ENCODE results near the gene PRPF4.

DNA sequence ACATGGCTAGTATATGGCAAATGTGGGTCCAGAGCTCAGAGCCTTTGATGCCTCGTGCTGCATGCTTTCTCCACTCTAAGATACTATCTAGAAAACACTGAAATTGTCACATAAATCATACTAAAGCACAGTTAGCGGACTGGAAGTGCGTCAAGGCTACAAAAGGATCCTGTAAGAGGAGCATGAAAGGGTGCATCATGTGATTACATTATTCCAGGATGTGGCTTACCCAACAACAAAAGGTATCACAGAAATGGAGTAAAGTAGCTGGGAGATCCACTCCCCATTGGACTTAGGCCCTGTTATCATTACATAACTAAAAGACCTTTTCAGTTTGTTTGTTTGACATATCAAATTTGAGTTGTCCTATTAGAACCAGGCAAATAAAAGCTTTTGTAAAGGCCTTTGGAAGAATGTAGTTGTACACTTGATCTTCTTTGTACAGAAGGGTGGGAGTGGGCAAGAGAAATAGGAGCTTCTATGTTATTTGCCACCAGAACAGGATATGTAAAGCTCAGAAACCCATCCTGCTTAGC, 47.3 kb upstream of the PRPF4 start:
- TF ChIP-seq, protein P1, sequence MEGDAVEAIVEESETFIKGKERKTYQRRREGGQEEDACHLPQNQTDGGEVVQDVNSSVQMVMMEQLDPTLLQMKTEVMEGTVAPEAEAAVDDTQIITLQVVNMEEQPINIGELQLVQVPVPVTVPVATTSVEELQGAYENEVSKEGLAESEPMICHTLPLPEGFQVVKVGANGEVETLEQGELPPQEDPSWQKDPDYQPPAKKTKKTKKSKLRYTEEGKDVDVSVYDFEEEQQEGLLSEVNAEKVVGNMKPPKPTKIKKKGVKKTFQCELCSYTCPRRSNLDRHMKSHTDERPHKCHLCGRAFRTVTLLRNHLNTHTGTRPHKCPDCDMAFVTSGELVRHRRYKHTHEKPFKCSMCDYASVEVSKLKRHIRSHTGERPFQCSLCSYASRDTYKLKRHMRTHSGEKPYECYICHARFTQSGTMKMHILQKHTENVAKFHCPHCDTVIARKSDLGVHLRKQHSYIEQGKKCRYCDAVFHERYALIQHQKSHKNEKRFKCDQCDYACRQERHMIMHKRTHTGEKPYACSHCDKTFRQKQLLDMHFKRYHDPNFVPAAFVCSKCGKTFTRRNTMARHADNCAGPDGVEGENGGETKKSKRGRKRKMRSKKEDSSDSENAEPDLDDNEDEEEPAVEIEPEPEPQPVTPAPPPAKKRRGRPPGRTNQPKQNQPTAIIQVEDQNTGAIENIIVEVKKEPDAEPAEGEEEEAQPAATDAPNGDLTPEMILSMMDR (IDR thresholded peaks at IDR 0.05; ENCODE audit: insufficient read depth, low read length), result no peak
- TF ChIP-seq POLR2AphosphoS5 (IDR thresholded peaks at IDR 0.05; ENCODE audit: low read depth), result no peak

Data from HL-60 (cell line).